Liver (tissue), 9 donors: Measurements from ENCODE around the gene ESCO1. TPM values are rescaled to one million over a fixed set of nuclear protein-coding genes. Genes with fewer than 3 reads are reported as not detected.

Experiments used
- DNase-seq: peaks from one replicate; pipeline ENCODE4 v3.0.0-alpha.2; 2017; ENCODE audit warnings: low spot score
- H3K27ac ChIP-seq, 2 donors: one replicate each; pipeline ENCODE4 v1.7.0; 2013; ENCODE audit warnings: inconsistent platforms in 2 of 2, low read length in 2 of 2, control low read depth in 1 of 2, low read depth in 1 of 2, mild to moderate bottlenecking in 1 of 2
- H3K27me3 ChIP-seq, 4 donors: one replicate each; pipeline versions ENCODE4 v1.6.1 to v1.7.0; 2013; ENCODE audit warnings: low read length in 3 of 4, inconsistent platforms in 1 of 4, mild to moderate bottlenecking in 1 of 4, moderate library complexity in 1 of 4; ENCODE audit not compliant: control insufficient read depth in 4 of 4, insufficient read depth in 4 of 4
- H3K36me3 ChIP-seq, 4 donors: one replicate each; pipeline versions ENCODE4 v1.6.1 to v1.7.0; 2013; ENCODE audit warnings: low read length in 3 of 4, mild to moderate bottlenecking in 3 of 4, low read depth in 1 of 4, moderate library complexity in 1 of 4; ENCODE audit not compliant: control insufficient read depth in 4 of 4, insufficient read depth in 3 of 4
- H3K4me1 ChIP-seq, 4 donors: one replicate each; pipeline versions ENCODE4 v1.6.1 to v1.7.0; 2013; ENCODE audit warnings: low read length in 3 of 4, mild to moderate bottlenecking in 3 of 4, moderate library complexity in 1 of 4; ENCODE audit not compliant: control insufficient read depth in 4 of 4, insufficient read depth in 4 of 4
- H3K4me3 ChIP-seq, 3 donors: one replicate each; pipeline versions ENCODE4 v1.6.1 to v1.7.0; 2013; ENCODE audit warnings: low read length in 3 of 3, control low read depth in 1 of 3, low read depth in 1 of 3, mild to moderate bottlenecking in 1 of 3
- H3K9ac ChIP-seq, 2 donors: one replicate each; pipeline ENCODE4 v1.7.0; 2013; ENCODE audit warnings: low read length in 2 of 2, mild to moderate bottlenecking in 2 of 2, moderate library complexity in 2 of 2, control low read depth in 1 of 2, low read depth in 1 of 2
- H3K9me3 ChIP-seq, 4 donors: one replicate each; pipeline versions ENCODE4 v1.6.1 to v1.7.0; 2013; ENCODE audit warnings: low read length in 3 of 4; ENCODE audit not compliant: control insufficient read depth in 4 of 4
- CTCF ChIP-seq: fragments of 150-350 bp; IDR thresholded peaks from 2 replicates; pipeline ENCODE4 v1.5.1; 2017; ENCODE audit warnings: improper control_type of control experiment, low read depth, low read length; ENCODE audit not compliant: missing input control
- EGR1 ChIP-seq, 2 donors: IDR thresholded peaks; 2 replicates each; pipeline ENCODE4 v1.6.1; 2016 to 2018; ENCODE audit warnings: antibody characterized with exemption in 2 of 2, low read depth in 2 of 2
- FOXA1 ChIP-seq: IDR thresholded peaks from 2 replicates; pipeline ENCODE4 v1.6.1; 2016; ENCODE audit warnings: antibody characterized with exemption
- FOXA2 ChIP-seq: IDR thresholded peaks from 2 replicates; pipeline ENCODE4 v1.6.1; 2016; ENCODE audit warnings: antibody characterized with exemption
- GABPA ChIP-seq, 2 donors: IDR thresholded peaks in 1 of 2; conservative IDR thresholded peaks in 1 of 2; 2 replicates each; pipeline ENCODE4 v1.6.1; 2016; ENCODE audit warnings: antibody characterized with exemption in 2 of 2, mild to moderate bottlenecking in 1 of 2, moderate library complexity in 1 of 2
- HNF4A ChIP-seq, 2 donors: conservative IDR thresholded peaks; 2 replicates each; pipeline ENCODE4 v1.6.1; 2016; ENCODE audit warnings: antibody characterized with exemption in 2 of 2, mild to moderate bottlenecking in 2 of 2
- HNF4G ChIP-seq: IDR thresholded peaks from 2 replicates; pipeline ENCODE4 v1.6.1; 2016; ENCODE audit warnings: antibody characterized with exemption
- JUND ChIP-seq, 2 donors: IDR thresholded peaks; 2 replicates each; pipeline ENCODE4 v1.6.1; 2016; ENCODE audit warnings: antibody characterized with exemption in 2 of 2
- MAX ChIP-seq: IDR thresholded peaks from 2 replicates; pipeline ENCODE4 v1.6.1; 2016; ENCODE audit warnings: antibody characterized with exemption
- NR2F2 ChIP-seq: IDR thresholded peaks from 2 replicates; pipeline ENCODE4 v1.6.1; 2016; ENCODE audit warnings: antibody characterized with exemption
- RAD21 ChIP-seq, 2 donors: IDR thresholded peaks; 2 replicates each; pipeline ENCODE4 v1.6.1; 2016; ENCODE audit warnings: antibody characterized with exemption in 2 of 2, mild to moderate bottlenecking in 2 of 2
- REST ChIP-seq: IDR thresholded peaks from 2 replicates; pipeline ENCODE4 v1.6.1; 2016; ENCODE audit warnings: antibody characterized with exemption, mild to moderate bottlenecking
- RXRA ChIP-seq, 2 donors: IDR thresholded peaks; 2 replicates each; pipeline ENCODE4 v1.6.1; 2017 to 2018; ENCODE audit warnings: antibody characterized with exemption in 2 of 2, mild to moderate bottlenecking in 1 of 2
- SP1 ChIP-seq: IDR thresholded peaks from 2 replicates; pipeline ENCODE4 v1.6.1; 2018; ENCODE audit warnings: antibody characterized with exemption, mild to moderate bottlenecking
- TAF1 ChIP-seq: conservative IDR thresholded peaks from 2 replicates; pipeline ENCODE4 v1.6.1; 2016; ENCODE audit warnings: antibody characterized with exemption, mild to moderate bottlenecking
- YY1 ChIP-seq: IDR thresholded peaks from 2 replicates; pipeline ENCODE4 v1.6.1; 2016; ENCODE audit warnings: antibody characterized with exemption, mild to moderate bottlenecking
- WGBS: extraction: QIAGEN DNeasy Blood & Tissue Kit; methylation state at CpG from one replicate; pipeline ENCODE4 v1.1.7; 2013; 5-methylcytosine and 5-hydroxymethylcytosine counted together
- polyA plus RNA-seq, 2 donors: library from polyadenylated mRNA; stranded (reverse) in 1 of 2; unstranded in 1 of 2; fragments of 200-250 nt in 1 of 2; fragments of >200 nt in 1 of 2; fragmentation: Nextera tagmentation in 1 of 2; extraction: Ambion mirVana in 1 of 2; gene quantifications; one replicate each; pipeline versions ENCODE4 v1.2.1 to v1.2.3, GENCODE V29; 2013 to 2015
- total RNA-seq, 2 donors: library from RNA; depleted of rRNA; stranded (reverse); fragments of >200 nt; gene quantifications; one replicate each; pipeline ENCODE4 v1.2.3, GENCODE V29; 2014
- TF ChIP-seq, protein P1 (sequence below): IDR thresholded peaks from 2 replicates; pipeline ENCODE4 v1.6.1; 2016; ENCODE audit warnings: antibody characterized with exemption
- TF ChIP-seq, protein P2 (sequence below): IDR thresholded peaks from 2 replicates; pipeline ENCODE4 v1.6.1; 2016; ENCODE audit warnings: antibody characterized with exemption
- donor health status: healthy.
- donor health status: healthy.
- donor health status: healthy.
- donor health status: healthy.
- donor health status: healthy.

The ESCO1 gene
- total and polyA plus RNA-seq, 4 donors: 3.7 to 10.3 (median 7.6) TPM

DNA sequence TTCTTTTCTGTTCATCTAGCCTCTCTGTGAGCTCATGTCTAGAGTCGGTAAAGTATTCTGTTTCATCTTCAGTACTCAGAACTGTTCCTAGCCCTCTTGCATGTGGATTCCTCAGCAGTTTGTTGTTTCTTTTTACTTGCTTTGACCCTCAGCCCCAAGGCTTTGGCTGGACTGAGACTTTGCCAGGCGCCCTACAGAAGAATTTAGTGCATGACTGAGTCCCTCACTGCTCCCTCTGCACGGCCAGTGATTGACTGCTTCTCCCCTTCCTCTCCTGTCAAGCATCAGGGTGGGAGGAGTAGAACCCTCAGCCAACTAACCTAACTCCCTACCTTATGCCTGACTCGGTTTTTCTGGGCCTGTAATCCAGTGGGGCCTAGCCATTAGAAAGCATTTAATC is 109.8 kb downstream of the ESCO1 start:
- Histone ChIP-seq H3K27me3 (no peaks in the 10 kb centered on the region), H3K9ac (no peak overlapping the region), H3K4me1 (no peaks in the 10 kb centered on the region), H3K27ac (no peak overlapping the region), H3K36me3 (no peaks in the 10 kb centered on the region), H3K4me3 (no peak overlapping the region), H3K9me3 (no peaks in the 10 kb centered on the region)
- WGBS: 93% methylated on average over 4 of the region's 4 CpGs
- TF ChIP-seq MAX (no peak), SP1 (no peak), RAD21 (IDR thresholded peaks at IDR 0.05) (no peak), TAF1 (no peak), HNF4G (no peak), NR2F2 (no peak), YY1 (no peak), REST (no peak), GABPA (IDR thresholded peaks at IDR 0.05 in 1 of 2, conservative IDR thresholded peaks at IDR 0.05 in 1 of 2) (no peak), RXRA (IDR thresholded peaks at IDR 0.05) (no peak), HNF4A (conservative IDR thresholded peaks at IDR 0.05) (no peak), EGR1 (IDR thresholded peaks at IDR 0.05; ENCODE audit: low read depth in 2 of 2) (no peak), CTCF (no peak), JUND (IDR thresholded peaks at IDR 0.05) (no peak), FOXA2 (no peak), FOXA1 (no peak)
- TF ChIP-seq, protein P1, sequence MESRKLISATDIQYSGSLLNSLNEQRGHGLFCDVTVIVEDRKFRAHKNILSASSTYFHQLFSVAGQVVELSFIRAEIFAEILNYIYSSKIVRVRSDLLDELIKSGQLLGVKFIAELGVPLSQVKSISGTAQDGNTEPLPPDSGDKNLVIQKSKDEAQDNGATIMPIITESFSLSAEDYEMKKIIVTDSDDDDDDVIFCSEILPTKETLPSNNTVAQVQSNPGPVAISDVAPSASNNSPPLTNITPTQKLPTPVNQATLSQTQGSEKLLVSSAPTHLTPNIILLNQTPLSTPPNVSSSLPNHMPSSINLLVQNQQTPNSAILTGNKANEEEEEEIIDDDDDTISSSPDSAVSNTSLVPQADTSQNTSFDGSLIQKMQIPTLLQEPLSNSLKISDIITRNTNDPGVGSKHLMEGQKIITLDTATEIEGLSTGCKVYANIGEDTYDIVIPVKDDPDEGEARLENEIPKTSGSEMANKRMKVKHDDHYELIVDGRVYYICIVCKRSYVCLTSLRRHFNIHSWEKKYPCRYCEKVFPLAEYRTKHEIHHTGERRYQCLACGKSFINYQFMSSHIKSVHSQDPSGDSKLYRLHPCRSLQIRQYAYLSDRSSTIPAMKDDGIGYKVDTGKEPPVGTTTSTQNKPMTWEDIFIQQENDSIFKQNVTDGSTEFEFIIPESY: no peak
- TF ChIP-seq, protein P2, sequence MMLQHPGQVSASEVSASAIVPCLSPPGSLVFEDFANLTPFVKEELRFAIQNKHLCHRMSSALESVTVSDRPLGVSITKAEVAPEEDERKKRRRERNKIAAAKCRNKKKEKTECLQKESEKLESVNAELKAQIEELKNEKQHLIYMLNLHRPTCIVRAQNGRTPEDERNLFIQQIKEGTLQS: no peak
- DNase-seq: no peak
